GM18502 (cell line): Measurements from ENCODE around the gene ZNFX1.
"Not testable (repeated sequence)": the region's sequence is repeated elsewhere in the genome, so short reads cannot be mapped to it uniquely, and the experiment has no call there.

Experiments
- ATAC-seq: cut with Tn5 transposase; IDR thresholded peaks from one replicate; pipeline ENCODE4 v1.9.1; 2021; ENCODE audit warnings: mild to moderate bottlenecking; ENCODE audit not compliant: unreplicated experiment, poor library complexity

The ZNFX1 gene

DNA sequence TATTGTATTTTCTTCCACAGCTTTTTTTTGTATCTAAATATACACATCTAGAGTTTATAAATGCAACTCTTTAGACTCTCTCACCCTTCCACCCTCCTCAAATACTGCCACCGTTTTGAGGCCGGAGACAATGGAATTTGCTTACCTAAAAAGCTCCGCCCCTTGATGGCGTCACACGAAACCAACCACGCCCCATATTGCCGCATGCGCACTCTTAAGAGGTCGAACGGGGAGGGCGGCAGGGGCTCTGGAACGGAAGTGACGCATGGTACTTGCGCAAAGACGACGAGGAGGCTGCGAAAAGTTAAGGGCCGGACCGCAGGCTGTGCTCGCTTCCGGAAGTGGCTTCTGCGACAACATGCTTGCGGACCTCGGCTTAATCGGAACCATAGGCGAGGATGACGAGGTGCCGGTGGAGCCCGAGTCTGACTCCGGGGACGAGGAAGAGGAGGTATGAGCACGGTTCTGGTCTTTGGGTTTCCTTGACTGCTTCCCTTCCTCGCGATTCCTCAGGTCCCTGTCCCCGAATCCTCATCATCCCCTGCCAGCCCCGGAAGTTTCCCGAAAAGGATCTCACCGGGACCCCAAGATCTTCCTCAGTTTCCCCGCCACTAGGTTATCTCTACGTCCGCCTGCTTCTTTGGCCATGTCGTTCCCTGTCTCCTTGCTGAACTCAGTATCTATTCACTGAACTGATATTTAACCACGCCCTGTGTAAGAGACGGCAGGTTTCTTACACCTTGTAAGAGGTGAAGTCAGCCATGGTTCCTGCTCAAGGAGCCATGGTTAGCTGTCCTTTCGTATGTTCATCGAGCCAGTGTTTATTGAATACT, 58.5 kb downstream of the ZNFX1 start, which contains the start of gene DDX27:
DDX27 (plus strand) TSS at position 326 of the 833 bp plus-strand sequence; CDS start at position 359, 33 bp downstream.
- ATAC-seq: peak; percentile 95

DNA sequence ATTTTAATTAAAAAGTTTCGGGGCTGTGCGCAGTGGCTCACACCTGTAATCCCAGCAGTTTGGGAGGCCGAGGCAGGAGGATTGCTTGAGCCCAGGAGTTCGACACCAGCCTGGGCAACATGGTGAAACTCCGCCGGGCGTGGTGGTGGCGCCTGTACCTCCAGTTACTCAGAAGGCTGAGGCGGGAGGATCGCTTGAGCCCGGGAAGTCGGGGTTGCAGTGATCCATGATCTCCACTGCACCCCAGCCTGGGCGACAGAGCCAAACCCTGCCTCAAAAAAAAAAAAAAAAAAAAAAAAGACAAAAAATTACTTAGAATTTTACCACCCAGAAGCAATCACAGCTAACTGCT, 59.1 kb downstream of the ZNFX1 start:
- ATAC-seq: peak; percentile 2

DNA sequence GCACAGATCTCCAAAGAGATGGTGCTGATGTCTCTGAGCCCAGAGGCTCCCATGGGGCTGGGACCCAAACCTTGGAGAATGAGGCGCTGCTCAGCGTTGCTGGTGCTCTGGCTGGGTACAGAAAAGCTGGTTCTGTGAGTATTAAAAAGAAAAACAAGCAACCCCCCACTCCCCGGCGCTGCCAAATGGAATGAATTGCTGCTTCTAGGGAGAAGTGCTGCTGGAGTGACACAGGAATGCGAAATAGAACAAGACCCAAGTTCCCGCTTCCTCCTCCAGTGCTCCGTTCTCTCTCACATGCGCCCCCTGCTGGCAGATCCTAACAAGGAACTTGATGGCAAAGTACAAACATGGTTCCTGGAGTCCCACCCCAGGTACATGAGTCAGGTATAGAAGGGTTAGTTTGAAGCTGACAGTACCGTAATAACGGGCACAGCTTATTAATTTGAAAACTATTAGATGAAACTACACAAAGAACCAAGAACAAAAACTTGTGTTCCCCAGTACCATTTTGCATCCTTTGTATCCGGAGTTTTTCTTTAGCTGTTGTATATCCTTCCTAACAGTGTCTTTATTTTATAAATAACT, 60.8 kb downstream of the ZNFX1 start:
- ATAC-seq: no peak

DNA sequence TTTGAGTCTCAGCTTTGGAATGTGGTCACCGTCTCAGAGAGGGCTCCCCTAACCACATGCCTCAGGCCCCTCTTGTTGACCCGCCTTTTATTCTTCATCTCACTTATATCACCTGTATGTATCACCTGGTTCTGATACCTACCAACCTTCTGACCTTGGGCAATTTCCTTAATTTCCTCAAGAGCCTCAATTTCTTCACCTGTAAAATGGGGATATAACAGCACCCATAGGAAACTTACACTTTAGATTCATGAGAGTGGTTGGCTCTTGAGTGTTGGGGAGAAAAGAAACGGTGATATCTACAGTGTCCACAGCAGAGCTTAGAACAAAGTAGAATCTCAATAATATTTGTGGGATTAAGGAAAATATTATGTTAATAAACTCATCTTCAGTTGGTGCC, 62.6 kb downstream of the ZNFX1 start:
- ATAC-seq: no peak

DNA sequence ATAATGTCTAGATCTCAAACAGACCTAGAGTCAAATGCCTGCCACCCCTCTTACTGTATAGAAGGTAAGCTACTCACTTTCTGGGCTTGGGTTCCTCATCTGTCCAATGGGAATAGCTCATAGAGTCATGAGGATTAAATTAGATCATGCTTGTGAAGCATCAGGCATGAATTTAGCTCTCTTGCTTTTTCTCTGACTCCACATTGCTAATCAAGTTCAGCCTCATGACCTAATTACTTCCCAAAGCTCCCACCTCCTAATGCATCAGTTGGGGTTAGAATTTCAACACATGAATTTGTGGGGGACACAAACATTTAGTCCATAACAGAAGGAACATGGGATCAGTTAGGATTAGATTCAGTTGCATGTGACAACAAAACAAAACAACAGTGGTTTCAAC, 63.3 kb downstream of the ZNFX1 start:
- no peak for ATAC-seq

DNA sequence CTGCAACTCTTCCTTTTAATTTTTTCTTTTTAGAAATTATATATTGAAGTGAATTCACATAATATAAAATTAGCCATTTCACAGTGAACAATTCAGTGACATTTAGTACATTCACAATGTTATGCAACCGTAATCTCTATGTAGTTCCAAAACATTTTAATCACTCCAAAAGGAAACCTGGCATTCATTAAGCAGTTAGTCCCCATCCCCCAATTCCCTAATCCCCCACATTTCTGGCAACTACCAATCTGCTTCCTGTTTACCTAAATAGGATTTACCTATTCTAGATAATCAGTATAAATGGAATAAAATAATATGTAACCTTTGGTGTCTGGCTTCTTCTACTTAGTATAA, 67.1 kb downstream of the ZNFX1 start:
- no peak for ATAC-seq

DNA sequence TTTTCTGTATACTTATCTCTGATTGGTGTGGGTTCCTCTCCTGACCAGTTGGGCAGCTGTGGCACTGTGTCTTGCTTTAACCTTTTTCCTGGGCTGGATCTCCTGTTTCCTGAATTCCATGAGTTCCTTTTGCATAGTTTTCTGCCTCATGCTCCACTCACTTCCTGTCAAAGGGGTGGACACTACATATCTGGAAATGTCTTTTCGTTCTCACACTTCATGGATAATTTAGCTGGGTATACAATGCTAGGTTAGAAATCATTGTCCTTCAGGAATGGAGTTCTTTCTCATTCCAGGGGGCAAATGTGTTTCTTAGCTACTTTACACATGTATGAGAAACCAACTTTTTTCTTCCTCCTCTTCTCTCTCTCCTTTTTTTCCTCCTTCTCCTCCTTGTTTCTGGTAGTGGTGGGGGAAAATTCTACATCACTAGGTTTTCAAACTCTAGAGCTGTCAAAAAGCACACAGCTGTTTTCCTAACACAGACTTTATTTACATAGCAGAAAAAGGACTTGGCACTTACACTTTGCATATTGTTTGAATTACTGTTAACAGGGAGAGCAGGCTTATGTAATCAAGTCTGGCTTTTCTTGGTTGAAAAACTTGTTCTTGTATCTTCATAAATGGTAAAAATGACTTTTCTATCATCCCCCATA, 67.6 kb downstream of the ZNFX1 start:
- ATAC-seq: no peak

DNA sequence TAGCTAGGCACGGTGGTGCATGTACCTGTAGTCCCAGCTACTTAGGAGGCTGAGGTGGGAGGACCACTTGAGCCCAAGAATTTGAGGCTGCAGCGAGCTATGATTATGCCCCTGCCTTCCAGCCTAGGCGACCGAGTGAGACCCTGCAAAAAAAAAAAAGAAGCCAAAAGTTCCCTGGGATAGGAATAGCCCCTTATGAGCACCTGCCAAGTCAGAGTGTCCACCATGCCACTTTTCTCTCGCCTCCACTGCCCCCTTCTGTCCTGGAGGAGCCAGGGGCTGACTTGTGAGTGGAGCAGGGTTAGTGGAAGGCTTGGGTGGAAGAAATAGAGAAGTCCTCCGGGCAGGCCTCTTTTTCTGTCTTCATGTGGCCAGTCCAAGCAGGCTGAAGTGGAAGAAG, 70.8 kb downstream of the ZNFX1 start:
- ATAC-seq: no peak

DNA sequence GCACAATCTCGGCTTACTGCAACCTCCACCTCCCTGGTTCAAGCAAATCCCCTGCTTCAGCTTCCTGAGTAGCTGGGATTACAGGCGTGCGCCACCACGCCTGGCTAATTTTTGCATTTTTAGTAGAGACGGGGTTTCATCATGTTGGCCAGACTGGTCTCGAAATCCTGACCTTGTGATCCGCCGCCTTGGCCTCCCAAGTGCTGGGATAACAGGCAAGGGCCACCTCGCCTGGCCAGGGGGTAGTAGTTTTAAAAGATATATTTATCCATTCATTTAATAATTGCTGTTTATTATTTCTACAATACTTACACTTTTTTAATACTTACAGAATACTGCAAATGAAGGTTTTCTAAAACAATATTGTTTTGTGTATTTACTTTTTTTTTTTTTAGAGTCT, 74.1 kb downstream of the ZNFX1 start:
- no peak for ATAC-seq

DNA sequence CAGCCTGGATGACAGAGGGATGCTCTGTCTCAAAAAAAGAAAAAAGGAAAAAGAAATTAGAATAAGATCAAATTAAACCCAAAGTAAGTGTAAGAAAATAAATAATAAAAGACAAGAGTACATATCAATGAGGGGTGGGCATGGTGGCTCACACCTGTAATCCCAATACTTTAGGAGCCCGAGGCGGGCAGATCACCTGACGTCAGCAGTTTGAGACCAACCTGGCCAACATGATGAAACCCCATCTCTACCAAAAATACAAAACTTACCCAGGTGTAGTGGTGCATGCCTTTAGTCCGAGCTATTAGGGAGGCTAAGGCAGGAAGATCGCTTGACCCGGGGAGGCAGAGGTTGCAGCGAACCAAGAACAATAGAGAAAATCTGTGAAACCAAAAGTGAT, 74.8 kb downstream of the ZNFX1 start:
- no peak for ATAC-seq

DNA sequence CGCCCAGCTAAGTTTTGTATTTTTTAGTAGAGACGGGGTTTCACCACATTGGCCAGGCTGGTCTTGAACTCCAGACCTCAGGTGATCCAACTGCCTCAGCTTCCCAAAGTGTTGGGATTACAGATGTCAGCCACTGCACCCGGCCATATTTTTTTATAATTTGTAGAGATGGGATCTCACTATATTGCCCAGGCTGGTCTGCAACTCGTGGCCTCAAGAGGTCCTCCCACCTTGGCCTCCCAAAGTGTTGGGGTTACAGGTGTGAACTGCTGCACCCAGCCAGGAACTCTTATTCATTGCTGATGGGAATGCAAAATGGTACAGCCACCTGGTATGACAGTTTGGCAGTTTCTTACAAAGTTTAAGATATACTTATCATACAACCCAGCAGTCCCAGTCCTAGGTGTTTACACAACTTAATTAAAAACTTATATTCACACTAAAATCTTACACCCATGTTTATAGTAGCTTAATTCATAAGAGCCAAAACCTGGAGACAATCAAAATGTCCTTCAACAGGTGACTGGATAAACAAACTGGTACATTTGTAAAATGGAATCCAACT, 78.0 kb downstream of the ZNFX1 start:
- ATAC-seq: no peak

DNA sequence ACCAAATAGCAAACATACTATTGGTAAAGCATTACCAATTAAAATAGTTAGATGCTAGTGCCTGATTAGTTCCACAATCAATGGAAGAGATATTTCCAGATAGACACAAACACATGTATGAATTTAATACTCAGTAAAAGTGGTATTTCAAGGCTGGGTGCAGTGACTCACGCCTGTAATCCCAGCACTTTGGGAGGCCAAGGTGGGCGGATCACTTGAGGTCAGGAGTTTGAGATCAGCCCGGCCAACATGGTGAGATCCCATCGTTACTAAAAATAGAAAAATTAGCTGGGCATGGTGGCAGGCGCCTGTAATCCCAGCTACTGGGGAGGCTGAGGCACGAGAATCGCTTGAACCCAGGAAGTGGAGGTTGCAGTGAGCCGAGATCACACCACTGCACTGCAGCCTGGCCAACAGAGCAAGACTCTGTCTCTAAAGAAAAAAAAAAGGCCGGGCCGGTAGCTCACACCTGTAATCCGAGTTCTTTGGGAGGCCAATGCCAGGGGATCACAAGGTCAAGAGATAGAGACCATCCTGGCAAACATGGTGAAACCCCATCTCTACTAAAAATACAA, 84.8 kb downstream of the ZNFX1 start:
- ATAC-seq: not testable (repeated sequence)
